PC-9 (cell line): ENCODE measurements around the gene TSPAN11. TPM values are rescaled to one million over a fixed set of nuclear protein-coding genes. Genes with fewer than 3 reads are reported as not detected.

Experiments
- BruUV-seq: library from RNA; stranded (reverse); fragments of 400-500 nt; replicated peaks from 2 replicates; lab custom pipeline; 2021; lab: Mats Ljungman, UMichigan
- CTCF ChIA-PET: fragments of 300-600 bp; sonication (Branson Sonifier 250); formaldehyde crosslinking; loops from one replicate; lab custom pipeline; 2022; ENCODE audit warnings: antibody characterized with exemption; lab: Charles Lee
- POLR2A ChIA-PET: fragments of 300-600 bp; sonication (Branson Sonifier 250); formaldehyde crosslinking; loops from one replicate; lab custom pipeline; 2022; ENCODE audit warnings: antibody characterized with exemption; ENCODE audit not compliant: unreplicated experiment; lab: Charles Lee
- DNase-seq, 2 experiments: peaks; one replicate each; pipeline versions ENCODE4 v3.0.0 to v3.0.0-alpha.2; 2015 to 2022; ENCODE audit warnings: mixed read lengths in 1 of 2
- H2AFZ ChIP-seq: fragments of 200-600 bp; sonication (generic); 2 replicates; pipeline ENCODE4 v1.8.1; 2017; ENCODE audit warnings: antibody characterized with exemption
- H3F3A ChIP-seq: fragments of 200-600 bp; sonication (generic); 2 replicates; pipeline ENCODE4 v1.8.1; 2017; ENCODE audit warnings: antibody characterized with exemption, mild to moderate bottlenecking, low read depth; ENCODE audit not compliant: insufficient read depth
- H3K27ac ChIP-seq: fragments of 200-600 bp; sonication (generic); 2 replicates; pipeline ENCODE4 v1.6.1; 2016; ENCODE audit warnings: mixed run types
- H3K27me3 ChIP-seq: fragments of 200-600 bp; sonication (generic); 2 replicates; pipeline ENCODE4 v1.6.1; 2016; ENCODE audit warnings: low read depth, mixed run types; ENCODE audit not compliant: insufficient read depth
- H3K36me3 ChIP-seq: fragments of 200-600 bp; sonication (generic); 2 replicates; pipeline ENCODE4 v1.6.1; 2016; ENCODE audit warnings: low read depth, mixed run types
- H3K4me1 ChIP-seq: fragments of 200-600 bp; sonication (generic); replicated peaks from 2 replicates; pipeline ENCODE4 v1.6.1; 2016; ENCODE audit warnings: mixed run types; ENCODE audit not compliant: insufficient read depth
- H3K4me2 ChIP-seq: fragments of 200-600 bp; sonication (generic); 2 replicates; pipeline ENCODE4 v1.6.1; 2017; ENCODE audit warnings: mixed run types
- H3K4me3 ChIP-seq: fragments of 200-600 bp; sonication (generic); 2 replicates; pipeline ENCODE4 v1.6.1; 2016; ENCODE audit warnings: mixed run types
- H3K79me2 ChIP-seq: fragments of 200-600 bp; sonication (generic); 2 replicates; pipeline ENCODE4 v1.6.1; 2017; ENCODE audit warnings: low read depth, mixed run types
- H3K9me2 ChIP-seq: fragments of 200-600 bp; sonication (generic); 2 replicates; pipeline ENCODE4 v1.8.1; 2017; ENCODE audit warnings: mild to moderate bottlenecking; ENCODE audit not compliant: insufficient read depth
- H3K9me3 ChIP-seq: fragments of 200-600 bp; sonication (generic); 2 replicates; pipeline ENCODE4 v1.8.1; 2016; ENCODE audit warnings: low read depth; ENCODE audit not compliant: insufficient read depth
- H4K20me1 ChIP-seq: fragments of 200-600 bp; sonication (generic); 2 replicates; pipeline ENCODE4 v1.8.1; 2017; ENCODE audit not compliant: insufficient read depth
- CTCF ChIP-seq: fragments of 200-600 bp; sonication (generic); conservative IDR thresholded peaks from 2 replicates; pipeline ENCODE4 v1.6.1; 2017; ENCODE audit warnings: mixed run types, antibody characterized with exemption, mild to moderate bottlenecking, moderate library complexity
- EZH2 ChIP-seq: fragments of 200-600 bp; sonication (generic); IDR thresholded peaks from 2 replicates; pipeline ENCODE4 v1.8.0; 2017; ENCODE audit warnings: antibody characterized with exemption, low read depth
- intact Hi-C: fragments of 100-400 bp; cut with micrococcal nuclease; formaldehyde crosslinking; loops from one replicate; pipeline ENCODE4 v1.10.0; 2022; ENCODE audit not compliant: unreplicated experiment
- total RNA-seq: library from RNA; stranded (reverse); gene quantifications from 2 replicates; pipeline ENCODE4 v1.2.3, GENCODE V29; 2021

The TSPAN11 gene
- total RNA-seq, 1 experiment from 2014 or later, result not detected

DNA sequence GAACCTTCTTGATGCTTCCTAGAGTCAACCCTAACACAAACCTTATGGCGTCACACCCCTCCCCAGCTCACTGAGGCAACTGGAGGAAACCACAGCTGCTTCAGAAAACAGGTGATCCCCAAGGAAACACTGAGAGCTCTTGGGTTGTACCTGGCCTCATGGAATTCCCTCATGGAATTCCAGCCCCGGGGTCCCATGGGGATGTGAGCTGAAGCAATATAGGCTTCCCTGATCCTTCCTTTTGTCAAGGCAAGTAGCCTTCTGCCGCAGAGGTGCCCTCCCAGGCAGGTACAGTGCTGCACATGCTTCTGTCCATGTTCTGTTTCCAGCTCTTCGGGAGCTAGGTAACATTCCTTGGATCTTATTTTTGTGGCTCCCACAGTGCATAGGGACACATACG lies 47.3 kb downstream of the TSPAN11 start:
- TF ChIP-seq EZH2, result no peak
- no peak for TF ChIP-seq CTCF
- no peaks in the 10 kb centered on the region for H3K9me3 ChIP-seq
- POLR2A ChIA-PET, result interaction anchor here (0.6 kb wide), 1 partner anchor 758 kb away, joined by 3 read pairs; no protein-coding TSS in a partner anchor
- no peaks in the 10 kb centered on the region for H4K20me1 ChIP-seq
- peaks cover 9% of the 10 kb centered on the region; the same call in 1 of the 2 replicates for H3F3A ChIP-seq
- H3K36me3 ChIP-seq, result no peaks in the 10 kb centered on the region
- CTCF ChIA-PET, result no interaction called here
- no peaks in the 10 kb centered on the region for H3K27me3 ChIP-seq
- intact Hi-C loops, result loop anchor here (5.0 kb wide), 1 partner anchor 122 kb away; no protein-coding TSS in a partner anchor
- no peak for DNase-seq
- H3K9me2 ChIP-seq, result no peaks in the 10 kb centered on the region
- H3K4me3 ChIP-seq, result no peak overlapping the region
- H3K4me2 ChIP-seq, result no peak overlapping the region
- no peaks in the 10 kb centered on the region for H3K79me2 ChIP-seq
- H2AFZ ChIP-seq, result no peak overlapping the region
- peaks cover 32% of the 10 kb centered on the region for H3K4me1 ChIP-seq
- H3K27ac ChIP-seq, result no peak overlapping the region
- BruUV-seq, result TSS peak; percentile 20

GRCh38 chr12:30974746-30975500 lies 48.4 kb downstream of the TSPAN11 start:
- Histone ChIP-seq H3F3A (peaks cover 9% of the 10 kb centered on the region; the same call in 1 of the 2 replicates), H3K4me3 (no peak overlapping the region), H3K27me3 (no peaks in the 10 kb centered on the region), H3K9me2 (no peaks in the 10 kb centered on the region), H3K4me2 (peak overlapping the region; percentile 32; the same call in 1 of the 2 replicates), H2AFZ (no peak overlapping the region), H3K27ac (no peak overlapping the region), H3K9me3 (no peaks in the 10 kb centered on the region), H3K36me3 (no peaks in the 10 kb centered on the region), H4K20me1 (no peaks in the 10 kb centered on the region), H3K4me1 (peaks cover 28% of the 10 kb centered on the region), H3K79me2 (no peaks in the 10 kb centered on the region)
- ChIA-PET POLR2A (interaction anchor here (0.6 kb wide), 1 partner anchor 670 kb away, joined by 11 read pairs; no protein-coding TSS in a partner anchor), CTCF (no interaction called here)
- no TSS peak for BruUV-seq
- peak; percentile 60 to 75 for DNase-seq
- intact Hi-C loops, result loop anchor here (5.0 kb wide), 2 partner anchors 123 to 262 kb away; no protein-coding TSS in a partner anchor
- TF ChIP-seq EZH2 (no peak), CTCF (no peak)

DNA sequence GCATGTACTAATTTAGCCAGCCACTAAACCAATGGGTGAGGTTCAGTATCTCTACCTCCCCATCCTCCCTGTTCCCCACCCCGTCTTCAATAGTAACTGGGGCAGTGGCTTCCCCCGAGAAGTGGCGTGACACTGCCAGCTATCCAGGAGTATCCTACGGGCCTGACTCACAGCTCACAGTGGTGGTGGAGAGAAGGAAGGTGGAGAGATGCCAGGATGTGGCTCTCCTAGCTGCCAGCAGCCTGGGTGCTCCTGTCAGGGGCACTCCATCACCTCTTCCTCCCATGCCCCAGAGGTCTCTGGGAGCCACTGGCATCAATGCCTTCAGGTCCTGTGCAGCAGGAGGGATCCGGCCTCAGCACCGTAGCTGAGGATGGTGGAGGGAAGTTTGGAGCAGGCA lies 49.0 kb downstream of the TSPAN11 start:
- H2AFZ ChIP-seq, result no peak overlapping the region
- peak; percentile 37 to 46 for DNase-seq
- no peaks in the 10 kb centered on the region for H3K27me3 ChIP-seq
- H3K27ac ChIP-seq, result no peak overlapping the region
- ChIA-PET CTCF (no interaction called here), POLR2A (interaction anchor here (0.7 kb wide), 1 partner anchor 57 kb away, joined by 19 read pairs; no protein-coding TSS in a partner anchor)
- H3K4me2 ChIP-seq, result 0 out of 2 replicates have a peak overlapping the region, but pooled peaks have one; percentile 32
- peaks cover 5% of the 10 kb centered on the region; the same call in 1 of the 2 replicates for H3F3A ChIP-seq
- H3K36me3 ChIP-seq, result no peaks in the 10 kb centered on the region
- BruUV-seq, result no TSS peak
- H3K9me3 ChIP-seq, result no peaks in the 10 kb centered on the region
- intact Hi-C loops, result loop anchor here (5.0 kb wide), 1 partner anchor 262 kb away; no protein-coding TSS in a partner anchor
- peaks cover 22% of the 10 kb centered on the region for H3K4me1 ChIP-seq
- TF ChIP-seq EZH2, result no peak
- no peak for TF ChIP-seq CTCF
- H3K4me3 ChIP-seq, result no peak overlapping the region
- H3K9me2 ChIP-seq, result no peaks in the 10 kb centered on the region
- H4K20me1 ChIP-seq, result no peaks in the 10 kb centered on the region
- no peaks in the 10 kb centered on the region for H3K79me2 ChIP-seq
